ENCODE results near the gene FAM184B.
"Not testable (repeated sequence)": the region's sequence is repeated elsewhere in the genome, so short reads cannot be mapped to it uniquely, and the experiment has no call there.

Gene FAM184B

DNA sequence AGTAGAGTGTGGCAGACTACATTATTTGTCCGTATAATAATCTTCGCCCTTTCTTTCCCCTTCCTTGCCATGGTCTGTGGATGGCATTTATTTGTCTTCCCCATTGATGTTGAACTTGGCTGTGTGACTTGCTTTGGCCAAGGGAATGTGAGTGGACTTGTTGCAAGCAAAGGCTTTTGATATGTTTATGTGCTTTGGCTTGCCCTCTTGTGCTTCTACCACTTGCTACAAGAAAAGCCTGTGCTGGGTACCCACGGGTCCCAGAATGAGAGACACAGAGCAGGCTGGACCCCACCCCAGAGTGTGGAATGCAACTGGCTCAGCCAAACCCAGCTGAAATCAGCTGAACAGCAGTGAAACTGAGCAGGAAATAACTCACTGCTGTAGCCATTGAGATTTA, 63.0 kb downstream of the FAM184B start:
- DNase-seq (ENCODE audit: low spot score): no peak

GRCh38 chr4:17717301-17717700, 64.1 kb downstream of the FAM184B start:
- peak; percentile 22 for DNase-seq (ENCODE audit: low spot score)

- no peak for DNase-seq (ENCODE audit: low spot score)
Observed at GRCh38 chr4:17715511-17715910, 65.9 kb downstream of the FAM184B start.

DNA sequence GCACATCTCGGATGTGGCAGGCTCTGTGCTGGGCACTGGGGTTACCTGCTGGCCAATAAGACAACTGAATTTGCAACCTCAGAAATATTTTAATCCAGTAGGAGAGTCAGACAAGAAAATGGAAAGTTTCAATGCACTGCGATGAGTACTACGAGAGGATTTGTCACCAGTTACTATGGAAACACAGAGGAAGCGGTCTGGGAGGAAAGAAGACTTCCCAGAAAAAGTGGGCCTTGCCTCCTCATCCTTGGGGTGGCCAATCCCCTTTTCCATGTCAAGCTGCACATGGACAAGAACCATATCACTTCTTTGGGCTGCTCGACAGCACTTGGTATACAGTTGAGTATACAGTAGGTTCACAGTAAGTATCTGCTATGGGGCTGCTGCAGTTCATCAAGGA, 67.6 kb downstream of the FAM184B start:
- no peak for DNase-seq (ENCODE audit: low spot score)

GRCh38 chr4:17712166-17712565, 69.3 kb downstream of the FAM184B start:
- DNase-seq (ENCODE audit: low spot score): no peak

GRCh38 chr4:17711206-17711605, 70.2 kb downstream of the FAM184B start:
- not testable (repeated sequence) for DNase-seq (ENCODE audit: low spot score)

- DNase-seq (ENCODE audit: low spot score): no peak
Observed at GRCh38 chr4:17709763-17710068, 71.7 kb downstream of the FAM184B start.

DNA sequence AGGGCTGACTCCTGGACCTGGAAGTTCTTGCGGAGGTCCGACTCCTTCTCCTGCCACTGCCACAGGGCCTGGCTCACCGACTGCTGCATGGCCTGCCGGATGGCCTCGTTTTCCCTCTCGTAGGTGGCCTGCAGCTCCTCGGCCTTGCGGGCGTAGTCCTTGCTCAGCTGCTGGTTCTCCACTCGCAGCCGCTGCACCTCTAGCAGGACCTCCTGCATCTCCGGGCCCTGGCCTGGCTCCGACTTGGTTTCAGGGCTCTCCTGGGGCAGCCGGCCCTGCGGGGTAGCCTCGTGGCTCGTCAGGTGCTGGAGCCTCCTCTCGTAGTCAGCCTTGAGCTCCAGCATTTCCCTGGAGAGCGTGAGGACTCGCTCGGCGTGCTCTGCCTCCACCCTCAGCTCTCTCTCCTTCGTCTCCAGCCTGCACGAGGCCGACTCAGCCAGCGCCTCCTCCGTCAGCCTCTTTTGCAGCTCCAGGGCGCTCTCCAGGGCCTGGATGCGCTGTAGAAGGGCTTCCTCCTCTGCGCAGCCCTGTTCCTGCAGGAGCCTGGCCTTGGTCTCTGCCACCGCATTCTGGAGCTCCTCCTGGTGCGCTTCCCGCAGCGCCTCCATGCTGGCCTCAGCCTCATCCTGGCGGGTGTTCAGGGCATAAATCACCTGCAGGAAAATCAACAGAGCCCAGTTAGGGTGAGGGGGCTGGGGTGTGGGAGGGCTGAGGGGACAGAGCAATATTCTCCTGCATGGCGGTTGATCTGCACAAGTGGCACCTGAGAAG, 72.2 kb downstream of the FAM184B start:
- no peak for DNase-seq (ENCODE audit: low spot score)

GRCh38 chr4:17707671-17708070, 73.8 kb downstream of the FAM184B start:
- DNase-seq (ENCODE audit: low spot score): no peak

DNA sequence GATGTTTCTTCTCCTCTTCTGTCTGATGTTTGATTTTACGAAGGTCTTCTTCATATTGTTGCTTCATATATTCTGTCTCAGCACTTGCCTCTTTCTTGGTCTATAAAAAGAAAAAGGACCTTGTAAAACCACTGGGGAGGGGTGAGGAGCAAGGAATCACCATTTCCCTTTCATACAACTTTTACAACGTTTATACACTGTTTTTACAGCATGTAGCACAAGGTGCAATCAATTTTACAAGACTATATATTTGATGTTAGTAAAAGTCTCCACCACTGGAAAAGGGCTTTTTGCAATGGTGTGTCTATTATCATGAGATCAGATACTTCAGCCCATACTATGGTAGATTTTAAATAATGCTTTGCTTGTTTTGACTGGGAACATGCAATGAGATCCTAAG, 76.3 kb downstream of the FAM184B start:
- DNase-seq (ENCODE audit: low spot score): no peak

GRCh38 chr4:17704020-17704650, 77.3 kb downstream of the FAM184B start:
- DNase-seq (ENCODE audit: low spot score): no peak

- DNase-seq (ENCODE audit: low spot score): no peak
Observed at GRCh38 chr4:17702641-17703040, 78.8 kb downstream of the FAM184B start.

DNA sequence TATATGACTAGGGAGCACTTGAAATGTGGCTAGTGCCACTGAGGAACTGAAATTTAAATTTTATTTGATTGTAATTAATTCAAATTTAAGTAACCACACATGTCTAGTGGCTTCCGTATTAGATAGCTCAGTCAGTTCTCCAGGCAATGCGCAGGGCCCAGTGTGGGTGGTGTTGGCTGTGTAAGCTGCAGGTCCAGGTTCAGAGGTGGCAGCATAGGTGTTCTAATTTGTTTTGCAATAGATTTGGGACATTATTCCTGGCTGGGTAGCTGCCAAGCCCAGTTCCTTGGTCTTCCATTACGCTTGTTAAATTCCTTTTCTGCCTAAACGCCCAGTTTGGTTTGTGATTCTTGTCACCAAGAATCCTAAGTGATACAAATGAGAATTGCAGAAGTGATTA, 79.5 kb downstream of the FAM184B start:
- no peak for DNase-seq (ENCODE audit: low spot score)

DNA sequence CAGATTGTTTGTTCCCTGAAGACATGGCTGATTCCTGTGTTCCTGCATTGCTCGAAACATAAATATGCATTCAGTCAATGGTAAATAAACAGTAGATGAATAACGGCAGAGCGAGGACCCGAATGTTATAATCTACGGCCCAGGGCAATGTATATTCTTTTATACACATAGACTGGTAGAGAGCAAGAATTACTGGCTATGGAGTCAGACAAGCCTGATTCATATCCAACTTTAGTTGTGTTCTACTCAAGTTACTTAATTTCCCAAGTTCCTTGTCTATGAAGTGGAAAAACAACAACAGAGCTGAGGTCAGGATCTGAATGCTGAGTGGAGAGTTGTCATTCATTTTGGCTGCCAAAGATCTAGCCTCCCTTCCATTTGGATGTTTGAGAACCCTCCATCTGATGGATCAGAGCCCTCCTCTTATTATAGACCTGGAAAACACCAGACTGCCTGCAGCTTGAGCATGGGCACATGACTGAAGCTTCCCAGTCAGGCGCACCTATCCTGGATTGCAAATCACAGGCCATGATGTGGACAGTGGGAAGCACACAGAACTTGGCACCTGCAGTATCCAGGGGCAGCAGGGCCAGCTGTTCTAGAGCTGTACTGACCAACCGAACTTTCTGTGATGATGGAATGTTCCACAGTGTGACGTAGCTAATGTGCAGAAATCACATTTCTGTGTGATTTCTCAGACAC, 80.1 kb downstream of the FAM184B start:
- no peak for DNase-seq (ENCODE audit: low spot score)

DNA sequence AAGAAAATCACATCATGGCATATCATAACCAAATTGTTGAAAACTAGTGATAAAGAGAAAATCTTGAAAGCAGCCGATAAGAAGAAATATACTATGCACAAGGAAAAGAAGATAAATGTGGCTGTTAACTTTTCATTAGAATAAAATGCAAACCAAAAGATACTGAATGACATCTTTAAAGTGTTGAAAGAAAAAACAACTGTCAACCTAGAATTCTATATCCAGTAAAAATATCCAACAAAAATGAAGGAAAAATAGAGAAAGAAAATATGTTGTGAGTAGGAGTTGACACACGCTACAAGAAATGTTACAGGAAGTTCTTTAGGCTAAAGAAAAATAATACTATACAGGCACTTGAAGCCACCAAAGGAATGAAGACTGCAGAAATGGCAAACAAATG, 82.0 kb downstream of the FAM184B start:
- DNase-seq (ENCODE audit: low spot score): no peak

DNA sequence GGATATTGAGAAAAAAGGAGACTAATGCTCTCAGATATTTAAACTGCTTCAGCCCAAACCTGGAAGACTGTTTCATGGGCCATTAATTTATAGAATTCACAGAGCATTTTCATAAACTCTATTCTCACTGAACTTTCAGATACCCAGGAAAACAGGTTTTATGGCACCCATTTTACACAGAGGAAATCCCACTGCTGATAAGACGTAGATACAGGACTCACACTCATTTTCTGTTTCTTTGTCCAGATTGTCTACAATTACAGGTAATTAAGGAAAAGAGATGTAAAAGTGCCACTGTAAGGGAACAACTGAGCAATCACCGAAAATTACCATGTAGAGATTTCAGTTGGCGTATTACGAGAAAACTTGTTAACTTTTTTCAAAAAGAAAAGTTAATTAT, 83.3 kb downstream of the FAM184B start:
- DNase-seq (ENCODE audit: low spot score): no peak

GRCh38 chr4:17695341-17695740, 86.1 kb downstream of the FAM184B start:
- DNase-seq (ENCODE audit: low spot score): no peak

DNA sequence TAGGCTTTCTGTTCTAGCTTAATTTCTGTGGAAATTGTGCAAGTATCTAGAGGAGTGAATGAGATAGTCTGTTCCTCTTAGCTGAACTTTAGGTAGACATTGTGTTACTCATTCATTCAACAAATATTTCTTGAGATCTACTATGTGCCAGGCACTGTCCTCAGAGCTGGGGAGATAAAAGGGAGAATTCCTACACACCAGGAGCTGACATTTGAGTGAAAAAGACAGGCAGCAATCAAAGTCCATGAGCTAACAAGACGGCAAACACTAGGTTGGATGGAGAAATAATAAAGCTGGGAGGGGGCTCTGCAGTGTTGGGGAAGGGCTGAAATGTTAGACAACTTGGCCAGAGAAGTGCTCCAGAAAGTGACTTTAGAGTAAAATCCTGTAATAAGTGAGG, 86.9 kb downstream of the FAM184B start:
- no peak for DNase-seq (ENCODE audit: low spot score)

GRCh38 chr4:17690898-17691297, 90.5 kb downstream of the FAM184B start:
- DNase-seq (ENCODE audit: low spot score): no peak

DNA sequence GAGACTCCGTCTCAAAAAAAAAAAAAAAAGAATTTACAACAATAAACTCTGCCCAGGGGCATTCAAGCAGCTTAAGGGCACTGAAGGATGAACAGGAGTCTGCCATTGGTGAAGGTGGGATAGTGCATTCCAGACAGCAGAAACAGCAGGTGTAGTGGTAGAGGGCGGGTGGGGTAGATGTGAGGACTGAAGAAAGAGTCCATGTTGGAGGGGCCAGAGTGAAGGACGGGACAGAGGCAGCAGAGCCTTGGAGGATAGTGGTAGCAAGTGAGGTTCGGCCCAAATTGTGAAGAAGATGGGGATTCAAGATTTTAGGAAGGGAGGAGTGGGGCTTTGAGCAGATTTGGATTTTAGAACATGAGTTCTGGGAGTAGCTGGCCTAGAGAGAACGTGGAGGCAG, 91.3 kb downstream of the FAM184B start:
- no peak for DNase-seq (ENCODE audit: low spot score)

DNA sequence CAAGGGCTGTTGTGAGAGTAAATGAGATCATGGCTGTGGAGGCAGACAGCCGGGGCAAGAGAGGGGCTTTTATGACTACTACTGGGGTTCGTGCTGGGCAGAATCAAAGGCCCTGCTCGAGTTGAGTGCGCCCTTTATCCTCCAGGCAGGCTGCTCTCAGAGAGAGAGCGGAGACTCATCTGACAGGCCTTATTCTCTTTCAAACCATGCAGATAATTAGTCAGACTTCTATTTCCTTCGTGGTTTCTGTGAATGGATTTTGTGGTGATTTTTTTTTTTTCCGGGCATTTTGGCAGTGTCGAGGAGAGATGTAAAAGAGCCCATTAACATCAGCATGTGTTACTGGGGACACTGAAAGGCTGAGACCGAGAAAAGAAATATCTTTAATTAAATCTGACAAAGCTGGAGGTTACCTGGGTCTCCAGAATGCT, 93.4 kb downstream of the FAM184B start:
- DNase-seq (ENCODE audit: low spot score): peak; percentile 90

DNA sequence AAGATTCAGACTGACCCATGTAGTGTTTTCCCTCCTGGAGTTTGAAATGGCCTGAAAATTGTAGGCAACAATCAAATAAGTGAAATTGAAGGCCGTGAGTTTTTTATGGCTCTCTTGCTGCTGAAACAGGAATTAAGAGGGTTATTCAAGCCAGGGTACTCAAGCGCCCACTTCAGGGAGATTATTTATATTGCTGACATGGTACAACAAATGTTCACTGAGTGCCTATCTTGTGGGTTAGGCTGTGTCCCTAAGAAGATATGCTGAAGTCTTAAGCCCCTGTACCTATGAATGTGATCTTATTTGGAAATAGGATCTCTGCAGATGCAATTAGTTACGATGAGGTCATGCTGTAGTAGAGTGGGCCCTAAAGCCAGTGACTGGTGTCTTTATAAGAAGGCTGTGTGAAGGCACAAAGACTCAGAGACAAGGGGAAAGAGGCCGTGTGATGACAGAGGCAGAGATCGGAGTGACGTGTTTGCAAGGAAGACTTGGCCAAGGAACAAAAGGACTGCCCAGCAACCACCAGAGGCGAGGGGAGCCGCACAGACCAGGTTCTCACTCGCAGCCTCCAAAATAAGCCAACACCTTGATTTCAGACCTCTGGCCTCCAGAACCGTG, 94.1 kb downstream of the FAM184B start:
- DNase-seq (ENCODE audit: low spot score): peak; percentile 31

DNA sequence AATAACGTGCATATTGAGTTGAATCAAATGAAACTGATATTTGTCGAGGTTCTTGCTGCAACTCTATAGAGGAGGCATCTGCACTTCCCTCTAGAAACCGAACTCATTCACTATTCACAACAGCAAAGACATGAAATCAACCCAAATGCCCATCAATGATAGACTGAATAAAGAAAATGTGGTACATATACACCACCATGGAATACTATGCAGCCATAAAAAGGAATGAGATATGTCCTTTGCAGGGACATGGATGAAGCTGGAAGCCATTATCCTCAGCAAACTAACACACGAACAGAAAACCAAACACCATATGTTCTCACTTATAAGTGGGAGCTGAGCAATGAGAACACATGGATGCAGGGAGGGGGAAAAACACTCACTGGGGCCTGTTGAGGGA, 96.8 kb downstream of the FAM184B start:
- DNase-seq (ENCODE audit: low spot score): not testable (repeated sequence)
